Stimulated activated naive B cell treated with anti-CD40 and anti-IgM and Interleukin-4, amounts not matched to agents 10 μg/mL and 1 μg/mL and 100 μg/mL, for 72 hours (primary cell): ENCODE measurements around the gene TMED9.

Source experiments
- ATAC-seq, 2 donors: fragments of 150-1000 bp; cut with Tn5 transposase; replicated peaks; 2 replicates each; pipeline ENCODE4 v1.10.0; 2021; ENCODE audit warnings: moderate library complexity in 1 of 2
- DNase-seq: peaks from one replicate; pipeline ENCODE4 v3.0.0; 2021
- H3K27ac Mint-ChIP-seq: one replicate; pipeline ENCODE4 v1.8.0; 2022; ENCODE audit warnings: mild to moderate bottlenecking, mixed read lengths
- H3K27me3 Mint-ChIP-seq, 2 donors: one replicate each; pipeline ENCODE4 v1.8.0; 2022; ENCODE audit warnings: mixed read lengths in 2 of 2
- H3K36me3 Mint-ChIP-seq, 2 donors: one replicate each; pipeline ENCODE4 v1.8.0; 2022; ENCODE audit warnings: mixed read lengths in 2 of 2, mild to moderate bottlenecking in 1 of 2
- H3K4me1 Mint-ChIP-seq, 2 donors: one replicate each; pipeline ENCODE4 v1.8.0; 2022; ENCODE audit warnings: mixed read lengths in 2 of 2, mild to moderate bottlenecking in 1 of 2
- H3K4me3 Mint-ChIP-seq, 2 donors: one replicate each; pipeline ENCODE4 v1.8.0; 2022; ENCODE audit warnings: mild to moderate bottlenecking in 2 of 2, mixed read lengths in 2 of 2, moderate library complexity in 1 of 2
- H3K9me3 Mint-ChIP-seq, 2 donors: one replicate each; pipeline ENCODE4 v1.8.0; 2022; ENCODE audit warnings: mixed read lengths in 2 of 2, mild to moderate bottlenecking in 1 of 2

The TMED9 gene

GRCh38 chr5:177605667-177606066 lies 13.7 kb downstream of the TMED9 start:
- Mint-ChIP-seq H3K36me3 (peaks cover 14 to 50% of the 10 kb centered on the region in 2 donors), H3K9me3 (no peaks in the 10 kb centered on the region), H3K4me3 (no peak overlapping the region), H3K4me1 (peaks cover 37 to 49% of the 10 kb centered on the region in 2 donors), H3K27ac (peak overlapping the region; percentile 43), H3K27me3 (no peaks in the 10 kb centered on the region)
- no peak for ATAC-seq
- no peak for DNase-seq

GRCh38 chr5:177606071-177607051 lies 14.4 kb downstream of the TMED9 start:
- H3K36me3 Mint-ChIP-seq = peaks cover 14 to 50% of the 10 kb centered on the region in 2 donors
- peaks cover 33 to 42% of the 10 kb centered on the region in 2 donors for H3K4me1 Mint-ChIP-seq
- no peaks in the 10 kb centered on the region for H3K27me3 Mint-ChIP-seq
- H3K27ac Mint-ChIP-seq = peak overlapping the region; percentile 32
- no peaks in the 10 kb centered on the region for H3K9me3 Mint-ChIP-seq
- DNase-seq (no peak), ATAC-seq (no peak)
- no peak overlapping the region for H3K4me3 Mint-ChIP-seq

GRCh38 chr5:177607115-177607451 lies 15.1 kb downstream of the TMED9 start:
- DNase-seq (no peak), ATAC-seq (no peak)
- Mint-ChIP-seq H3K27me3 (no peaks in the 10 kb centered on the region), H3K9me3 (no peaks in the 10 kb centered on the region), H3K4me1 (peaks cover 29 to 36% of the 10 kb centered on the region in 2 donors), H3K4me3 (no peak overlapping the region), H3K27ac (peak overlapping the region; percentile 42), H3K36me3 (peaks cover 15 to 51% of the 10 kb centered on the region in 2 donors)

GRCh38 chr5:177607452-177608192 lies 15.6 kb downstream of the TMED9 start:
- H3K4me1 Mint-ChIP-seq = peaks cover 27 to 36% of the 10 kb centered on the region in 2 donors
- no peaks in the 10 kb centered on the region for H3K9me3 Mint-ChIP-seq
- no peaks in the 10 kb centered on the region for H3K27me3 Mint-ChIP-seq
- peak overlapping the region; percentile 65 for H3K27ac Mint-ChIP-seq
- ATAC-seq (peak; percentile 88), DNase-seq (peak; percentile 56)
- no peak overlapping the region for H3K4me3 Mint-ChIP-seq
- peaks cover 16 to 50% of the 10 kb centered on the region in 2 donors for H3K36me3 Mint-ChIP-seq

- no peaks in the 10 kb centered on the region for H3K27me3 Mint-ChIP-seq
- no peak for ATAC-seq
- H3K36me3 Mint-ChIP-seq = peaks cover 14 to 48% of the 10 kb centered on the region in 2 donors
Observed at GRCh38 chr5:177608243-177609075, 16.5 kb downstream of the TMED9 start.

GRCh38 chr5:177609076-177610059 lies 17.4 kb downstream of the TMED9 start:
- Mint-ChIP-seq H3K9me3 (no peaks in the 10 kb centered on the region), H3K4me1 (peaks cover 22 to 27% of the 10 kb centered on the region in 2 donors), H3K36me3 (peaks cover 14 to 44% of the 10 kb centered on the region in 2 donors), H3K27me3 (no peaks in the 10 kb centered on the region), H3K27ac (no peak overlapping the region), H3K4me3 (no peak overlapping the region)
- DNase-seq (no peak), ATAC-seq (peak in 1 of 2 donors; percentile 20)

More at GRCh38 chr5:177608243-177609075, 16.5 kb downstream of the TMED9 start:
- Mint-ChIP-seq H3K4me3 (no peak overlapping the region), H3K9me3 (no peaks in the 10 kb centered on the region), H3K4me1 (peaks cover 25 to 33% of the 10 kb centered on the region in 2 donors), H3K27ac (peak overlapping the region; percentile 37)
- no peak for DNase-seq

- ATAC-seq (no peak), DNase-seq (no peak)
- no peaks in the 10 kb centered on the region for H3K27me3 Mint-ChIP-seq
- peaks cover 18 to 25% of the 10 kb centered on the region in 2 donors for H3K4me1 Mint-ChIP-seq
- no peak overlapping the region for H3K4me3 Mint-ChIP-seq
- H3K9me3 Mint-ChIP-seq = no peaks in the 10 kb centered on the region
- peak overlapping the region; percentile 53 for H3K27ac Mint-ChIP-seq
- peaks cover 16 to 36% of the 10 kb centered on the region in 2 donors for H3K36me3 Mint-ChIP-seq
Observed at GRCh38 chr5:177610131-177610769, 18.2 kb downstream of the TMED9 start.

- Mint-ChIP-seq H3K27ac (peak overlapping the region; percentile 53), H3K27me3 (no peaks in the 10 kb centered on the region), H3K4me3 (no peak overlapping the region), H3K36me3 (peaks cover 10 to 30% of the 10 kb centered on the region in 2 donors), H3K9me3 (no peaks in the 10 kb centered on the region), H3K4me1 (peaks cover 12 to 21% of the 10 kb centered on the region in 2 donors)
- ATAC-seq (no peak), DNase-seq (no peak)
Observed at GRCh38 chr5:177610770-177611445, 18.9 kb downstream of the TMED9 start.

GRCh38 chr5:177611446-177612214 lies 19.6 kb downstream of the TMED9 start:
- ATAC-seq (no peak), DNase-seq (no peak)
- Mint-ChIP-seq H3K4me1 (peaks cover 9 to 14% of the 10 kb centered on the region in 2 donors), H3K27me3 (no peaks in the 10 kb centered on the region), H3K36me3 (peaks cover 10 to 28% of the 10 kb centered on the region in 2 donors), H3K4me3 (no peak overlapping the region), H3K9me3 (no peaks in the 10 kb centered on the region), H3K27ac (peak overlapping the region; percentile 14)

GRCh38 chr5:177612215-177612673 lies 20.2 kb downstream of the TMED9 start:
- no peak for ATAC-seq
- H3K4me3 Mint-ChIP-seq = no peak overlapping the region
- H3K36me3 Mint-ChIP-seq = peaks cover 13 to 26% of the 10 kb centered on the region in 2 donors
- H3K9me3 Mint-ChIP-seq = no peaks in the 10 kb centered on the region
- peak overlapping the region; percentile 14 for H3K27ac Mint-ChIP-seq
- H3K4me1 Mint-ChIP-seq = peaks cover 5 to 8% of the 10 kb centered on the region in 2 donors
- H3K27me3 Mint-ChIP-seq = no peaks in the 10 kb centered on the region
- no peak for DNase-seq

- Mint-ChIP-seq H3K4me3 (no peak overlapping the region), H3K27me3 (no peaks in the 10 kb centered on the region), H3K36me3 (peaks cover 36 to 68% of the 10 kb centered on the region in 2 donors), H3K9me3 (peaks cover 0 to 2% of the 10 kb centered on the region in 2 donors), H3K4me1 (no peaks in the 10 kb centered on the region), H3K27ac (no peak overlapping the region)
- DNase-seq (no peak), ATAC-seq (no peak)
Observed at GRCh38 chr5:177620560-177620959, 28.6 kb downstream of the TMED9 start.
